ENCODE data around the gene PIK3CB.

DNA sequence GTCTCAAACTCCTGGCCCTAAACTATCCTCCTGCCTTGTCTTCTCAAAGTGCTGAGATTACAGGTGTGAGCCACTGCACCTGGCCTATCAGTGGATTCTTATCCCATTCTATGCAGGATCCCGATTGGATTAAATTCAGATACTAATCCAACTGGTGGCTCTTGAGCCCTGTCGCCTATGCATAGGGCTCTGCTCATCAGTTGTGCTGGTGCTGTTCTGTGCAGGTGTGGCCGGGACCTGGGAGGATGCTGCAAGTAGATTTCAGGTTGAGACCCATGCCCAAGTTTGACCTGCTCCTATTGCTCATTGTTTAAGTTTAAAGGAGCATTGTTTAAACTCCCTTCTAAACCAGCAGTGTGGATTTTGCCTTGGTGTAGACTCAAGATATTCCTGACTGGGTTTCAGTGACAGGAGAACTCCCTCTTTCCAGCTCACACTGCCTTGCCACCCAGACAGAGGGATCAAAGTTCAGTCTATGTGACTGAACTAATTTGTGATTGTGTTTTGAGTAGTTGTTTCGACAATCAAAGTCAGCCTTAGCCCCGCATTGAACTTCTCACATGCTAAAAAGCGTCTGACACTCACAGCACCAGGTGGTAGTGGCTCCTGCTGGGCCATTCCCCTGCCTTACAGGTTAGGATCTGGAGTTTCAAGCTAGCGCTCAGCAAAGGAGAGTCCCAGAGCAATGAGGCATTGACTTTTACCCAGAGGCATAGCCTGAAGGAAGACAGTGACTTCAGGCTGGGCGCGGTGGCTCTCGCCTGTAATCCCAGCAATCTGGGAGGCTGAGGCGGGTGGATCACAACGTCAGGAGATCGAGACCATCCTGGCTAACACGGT is 45.0 kb upstream of the PIK3CB start:
- TF ChIP-seq, protein P1, sequence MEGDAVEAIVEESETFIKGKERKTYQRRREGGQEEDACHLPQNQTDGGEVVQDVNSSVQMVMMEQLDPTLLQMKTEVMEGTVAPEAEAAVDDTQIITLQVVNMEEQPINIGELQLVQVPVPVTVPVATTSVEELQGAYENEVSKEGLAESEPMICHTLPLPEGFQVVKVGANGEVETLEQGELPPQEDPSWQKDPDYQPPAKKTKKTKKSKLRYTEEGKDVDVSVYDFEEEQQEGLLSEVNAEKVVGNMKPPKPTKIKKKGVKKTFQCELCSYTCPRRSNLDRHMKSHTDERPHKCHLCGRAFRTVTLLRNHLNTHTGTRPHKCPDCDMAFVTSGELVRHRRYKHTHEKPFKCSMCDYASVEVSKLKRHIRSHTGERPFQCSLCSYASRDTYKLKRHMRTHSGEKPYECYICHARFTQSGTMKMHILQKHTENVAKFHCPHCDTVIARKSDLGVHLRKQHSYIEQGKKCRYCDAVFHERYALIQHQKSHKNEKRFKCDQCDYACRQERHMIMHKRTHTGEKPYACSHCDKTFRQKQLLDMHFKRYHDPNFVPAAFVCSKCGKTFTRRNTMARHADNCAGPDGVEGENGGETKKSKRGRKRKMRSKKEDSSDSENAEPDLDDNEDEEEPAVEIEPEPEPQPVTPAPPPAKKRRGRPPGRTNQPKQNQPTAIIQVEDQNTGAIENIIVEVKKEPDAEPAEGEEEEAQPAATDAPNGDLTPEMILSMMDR (IDR thresholded peaks at IDR 0.05; ENCODE audit: low read length) = no peak
- TF ChIP-seq EZH2 (IDR thresholded peaks at IDR 0.05; ENCODE audit: borderline replicate concordance, low read length) = no peak

Data from OCI-LY1 (cell line).